Peyer's patch (tissue), 4 donors: ENCODE results near the gene GALNT2.

Experiments
- CTCF ChIP-seq, 6 experiments: fragments of 450-650 bp in 4 of 6; fragments of 200-600 bp in 2 of 6; sonication (generic) in 1 of 6; IDR thresholded peaks; one replicate each; pipeline ENCODE4 v1.5.1; 2017 to 2019; ENCODE audit warnings: antibody characterized with exemption in 6 of 6, mild to moderate bottlenecking in 3 of 6, moderate library complexity in 1 of 6
- POLR2A ChIP-seq, 2 donors: fragments of 450-650 bp; IDR thresholded peaks; one replicate each; pipeline ENCODE4 v1.5.1; 2017; ENCODE audit warnings: antibody characterized with exemption in 2 of 2, mild to moderate bottlenecking in 2 of 2, moderate library complexity in 2 of 2

- TF ChIP-seq CTCF (IDR thresholded peaks at IDR 0.05) (no peak), POLR2A (IDR thresholded peaks at IDR 0.05) (no peak)
These were observed 86.7 kb downstream of the GALNT2 start for GRCh38 chr1:230153641-230154296.
